OCI-LY7 (cell line): ENCODE results near the gene KAT2A. TPM values are rescaled to one million over a fixed set of nuclear protein-coding genes. Genes with fewer than 3 reads are reported as not detected.

Experiments used
- BruUV-seq: library from RNA; stranded (reverse); fragments of 400-500 nt; replicated peaks from 2 replicates; lab custom pipeline; 2021; lab: Mats Ljungman, UMichigan
- CTCF ChIA-PET: fragments of 300-600 bp; sonication (Branson Sonifier 250); formaldehyde crosslinking; loops from one replicate; lab custom pipeline; 2022; ENCODE audit warnings: antibody characterized with exemption; ENCODE audit not compliant: unreplicated experiment; lab: Charles Lee
- POLR2A ChIA-PET: fragments of 300-600 bp; sonication (Branson Sonifier 250); formaldehyde crosslinking; loops from one replicate; lab custom pipeline; 2022; ENCODE audit warnings: antibody characterized with exemption; lab: Charles Lee
- DNase-seq: peaks from one replicate; pipeline ENCODE4 v3.0.0-alpha.2; 2015; ENCODE audit warnings: low spot score
- H2AFZ ChIP-seq: fragments of 200-600 bp; sonication (generic), shearing (Covaris generic); 2 replicates; pipeline ENCODE4 v1.6.1; 2014; ENCODE audit warnings: mild to moderate bottlenecking, antibody characterized with exemption, low read length, moderate library complexity
- H3K27ac ChIP-seq: fragments of 200-600 bp; sonication (generic); 2 replicates; pipeline ENCODE4 v1.5.1; 2014; ENCODE audit warnings: mixed run types, low read depth, mild to moderate bottlenecking, moderate library complexity, low read length, inconsistent platforms; ENCODE audit not compliant: poor library complexity, severe bottlenecking
- H3K36me3 ChIP-seq: fragments of 200-600 bp; sonication (generic); 2 replicates; pipeline ENCODE4 v1.6.1; 2014; ENCODE audit warnings: mild to moderate bottlenecking, antibody characterized with exemption, low read length, moderate library complexity, mixed read lengths; ENCODE audit not compliant: insufficient read depth
- H3K4me1 ChIP-seq: fragments of 200-600 bp; sonication (generic); 2 replicates; pipeline ENCODE4 v1.5.1; 2014; ENCODE audit warnings: mild to moderate bottlenecking, low read length; ENCODE audit not compliant: insufficient read depth, poor library complexity, severe bottlenecking
- H3K4me2 ChIP-seq: fragments of 200-600 bp; sonication (generic); 2 replicates; pipeline ENCODE4 v1.6.1; 2014; ENCODE audit warnings: mild to moderate bottlenecking, low read length
- H3K4me3 ChIP-seq: fragments of 200-600 bp; sonication (generic); 2 replicates; pipeline ENCODE4 v1.5.1; 2014; ENCODE audit warnings: mild to moderate bottlenecking, low read depth, low read length; ENCODE audit not compliant: poor library complexity, severe bottlenecking
- H3K79me2 ChIP-seq: fragments of 200-600 bp; sonication (generic); 2 replicates; pipeline ENCODE4 v1.6.1; 2016; ENCODE audit warnings: low read depth, mild to moderate bottlenecking, low read length, moderate library complexity, mixed read lengths; ENCODE audit not compliant: insufficient read depth
- H3K9me2 ChIP-seq: fragments of 200-600 bp; sonication (generic); 2 replicates; pipeline ENCODE4 v1.6.1; 2016; ENCODE audit warnings: mild to moderate bottlenecking, low read length, mixed read lengths; ENCODE audit not compliant: insufficient read depth
- H3K9me3 ChIP-seq: fragments of 200-600 bp; sonication (generic); 2 replicates; pipeline ENCODE4 v1.6.1; 2014; ENCODE audit warnings: mild to moderate bottlenecking, mixed run types, low read length, mixed read lengths
- H4K20me1 ChIP-seq: fragments of 200-600 bp; sonication (generic); 2 replicates; pipeline ENCODE4 v1.6.1; 2014; ENCODE audit warnings: mild to moderate bottlenecking, antibody characterized with exemption, low read length, moderate library complexity, mixed read lengths; ENCODE audit not compliant: insufficient read depth
- EZH2phosphoT487 ChIP-seq: fragments of 200-600 bp; sonication (generic); IDR thresholded peaks from 2 replicates; pipeline ENCODE4 v1.6.1; 2018; ENCODE audit warnings: low read depth, borderline replicate concordance, mild to moderate bottlenecking, mixed run types, antibody characterized with exemption, low read length, moderate library complexity, mixed read lengths
- intact Hi-C: fragments of 100-400 bp; cut with micrococcal nuclease; formaldehyde crosslinking; loops from one replicate; pipeline ENCODE4 v1.10.0; 2022; ENCODE audit not compliant: unreplicated experiment
- total RNA-seq, 2 experiments: library from RNA; depleted of rRNA in 1 of 2; stranded (reverse); fragments of >200 nt in 1 of 2; shearing (Covaris generic) in 1 of 2; gene quantifications; 2 replicates each; pipeline ENCODE4 v1.2.3, GENCODE V29; 2014 to 2022
- TF ChIP-seq, protein P1 (sequence below): fragments of 200-600 bp; sonication (generic); conservative IDR thresholded peaks from 2 replicates; pipeline ENCODE4 v1.5.1; 2014; ENCODE audit warnings: mild to moderate bottlenecking, antibody characterized with exemption, low read length, moderate library complexity, mixed read lengths

KAT2A gene
- total RNA-seq, 2 experiments from 2014 or later = 73.0 to 89.8 TPM

DNA sequence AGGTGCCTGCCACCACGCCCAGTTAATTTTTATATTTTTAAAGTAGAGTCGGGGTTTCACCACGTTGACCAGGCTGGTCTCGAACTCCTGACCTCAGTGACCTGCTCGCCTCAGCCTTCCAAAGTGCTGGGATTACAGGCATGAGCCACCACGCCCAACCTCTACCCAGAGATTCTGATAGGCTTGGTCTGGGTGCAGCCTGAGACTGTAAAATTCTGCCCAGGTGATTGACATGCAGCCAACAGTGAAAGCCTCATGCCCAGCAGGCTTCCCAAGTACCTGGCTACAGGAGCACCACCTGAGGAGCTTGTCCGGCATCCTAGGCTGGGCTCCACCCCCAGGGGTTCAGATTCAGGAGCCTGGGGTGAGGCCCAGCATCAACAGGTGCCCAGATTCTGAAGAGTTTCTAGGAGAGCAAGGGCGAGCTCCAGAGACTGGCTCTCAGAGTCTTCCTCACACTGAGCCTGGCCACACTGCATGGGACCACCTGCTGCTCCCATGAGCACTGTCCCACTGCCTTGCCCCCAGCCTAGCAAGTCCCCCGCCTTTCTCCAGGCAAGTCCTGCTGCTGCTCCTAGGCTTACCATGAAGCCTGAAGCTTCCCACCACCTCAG lies 39.5 kb downstream of the KAT2A start:
- no peak for DNase-seq

DNA sequence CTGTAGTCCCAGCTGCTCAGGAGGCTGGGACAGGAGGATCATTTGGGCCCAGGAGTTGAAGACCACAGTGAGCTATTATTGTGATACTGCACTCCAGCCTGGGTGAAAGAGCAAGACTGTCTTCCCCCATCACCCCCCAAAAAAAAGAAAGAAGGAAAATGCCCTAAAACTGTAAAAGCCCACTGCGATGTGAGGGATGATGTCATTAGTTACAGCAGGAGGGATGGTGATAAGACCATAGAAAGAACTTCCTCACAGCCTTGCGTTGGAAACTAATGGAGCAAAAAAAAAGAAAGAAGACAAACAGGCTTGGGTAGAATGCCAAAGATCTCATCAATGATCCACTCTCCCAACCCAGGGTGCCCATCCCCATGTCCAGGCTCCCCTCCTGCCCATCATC lies 41.6 kb downstream of the KAT2A start:
- Histone ChIP-seq H3K9me2 (no peaks in the 10 kb centered on the region), H3K79me2 (no peaks in the 10 kb centered on the region), H3K27ac (no peak overlapping the region), H3K4me3 (no peak overlapping the region), H3K4me1 (no peaks in the 10 kb centered on the region), H4K20me1 (no peaks in the 10 kb centered on the region), H2AFZ (no peak overlapping the region), H3K36me3 (no peaks in the 10 kb centered on the region), H3K9me3 (no peaks in the 10 kb centered on the region), H3K4me2 (no peak overlapping the region)
- ChIA-PET CTCF (interaction anchor here (1.1 kb wide), 1 partner anchor 8 kb away, joined by 3 read pairs; no protein-coding TSS in a partner anchor), POLR2A (interaction anchor here (0.6 kb wide), 1 partner anchor 159 kb away, joined by 4 read pairs; no protein-coding TSS in a partner anchor)
- intact Hi-C loops = no loop called here
- no peak for TF ChIP-seq EZH2phosphoT487
- TF ChIP-seq, protein P1, sequence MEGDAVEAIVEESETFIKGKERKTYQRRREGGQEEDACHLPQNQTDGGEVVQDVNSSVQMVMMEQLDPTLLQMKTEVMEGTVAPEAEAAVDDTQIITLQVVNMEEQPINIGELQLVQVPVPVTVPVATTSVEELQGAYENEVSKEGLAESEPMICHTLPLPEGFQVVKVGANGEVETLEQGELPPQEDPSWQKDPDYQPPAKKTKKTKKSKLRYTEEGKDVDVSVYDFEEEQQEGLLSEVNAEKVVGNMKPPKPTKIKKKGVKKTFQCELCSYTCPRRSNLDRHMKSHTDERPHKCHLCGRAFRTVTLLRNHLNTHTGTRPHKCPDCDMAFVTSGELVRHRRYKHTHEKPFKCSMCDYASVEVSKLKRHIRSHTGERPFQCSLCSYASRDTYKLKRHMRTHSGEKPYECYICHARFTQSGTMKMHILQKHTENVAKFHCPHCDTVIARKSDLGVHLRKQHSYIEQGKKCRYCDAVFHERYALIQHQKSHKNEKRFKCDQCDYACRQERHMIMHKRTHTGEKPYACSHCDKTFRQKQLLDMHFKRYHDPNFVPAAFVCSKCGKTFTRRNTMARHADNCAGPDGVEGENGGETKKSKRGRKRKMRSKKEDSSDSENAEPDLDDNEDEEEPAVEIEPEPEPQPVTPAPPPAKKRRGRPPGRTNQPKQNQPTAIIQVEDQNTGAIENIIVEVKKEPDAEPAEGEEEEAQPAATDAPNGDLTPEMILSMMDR = no peak
- no peak for DNase-seq
- no TSS peak for BruUV-seq

More for the DNA sequence above, 39.5 kb downstream of the KAT2A start:
- no TSS peak for BruUV-seq
- Histone ChIP-seq H3K36me3 (no peaks in the 10 kb centered on the region), H3K4me2 (no peak overlapping the region), H3K9me3 (no peaks in the 10 kb centered on the region), H2AFZ (no peak overlapping the region), H3K4me3 (no peak overlapping the region), H3K4me1 (no peaks in the 10 kb centered on the region), H3K9me2 (no peaks in the 10 kb centered on the region), H3K27ac (no peak overlapping the region), H3K79me2 (no peaks in the 10 kb centered on the region), H4K20me1 (no peaks in the 10 kb centered on the region)
- ChIA-PET POLR2A (no interaction called here), CTCF (no interaction called here)
- TF ChIP-seq, protein P1 = no peak
- TF ChIP-seq EZH2phosphoT487 = no peak
- intact Hi-C loops = no loop called here

DNA sequence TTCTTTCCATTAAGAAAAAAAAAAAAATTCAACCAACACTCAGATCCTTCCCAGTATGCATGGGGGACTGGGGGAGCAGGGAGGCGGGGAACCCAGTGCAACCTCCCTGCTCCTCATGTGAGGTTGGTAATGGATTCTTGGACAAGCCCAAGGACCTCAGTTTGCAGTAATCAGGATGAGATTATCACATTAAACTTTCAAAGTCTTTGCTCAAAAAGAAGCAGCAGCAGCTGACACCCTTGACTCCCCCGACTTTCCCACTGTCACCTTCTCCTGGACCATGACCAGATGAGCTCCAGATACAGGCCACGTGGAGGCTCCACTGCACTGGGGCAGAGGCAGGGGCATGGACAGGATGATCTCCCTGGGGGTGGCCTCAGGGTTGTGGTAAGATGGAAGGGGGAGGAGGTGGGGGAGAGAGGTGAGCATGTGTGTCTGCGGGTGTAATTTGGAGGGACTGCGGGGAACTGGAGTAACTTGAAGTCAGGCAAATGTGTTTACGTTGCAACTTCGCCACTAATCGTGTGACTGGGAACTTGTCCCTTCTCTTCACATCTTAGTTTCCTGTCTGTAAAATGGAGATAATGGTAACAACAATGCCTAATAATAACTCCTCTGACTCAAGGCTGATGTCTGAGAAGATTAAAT lies 42.6 kb downstream of the KAT2A start:
- Histone ChIP-seq H3K9me3 (no peaks in the 10 kb centered on the region), H3K4me3 (no peak overlapping the region), H2AFZ (no peak overlapping the region), H4K20me1 (no peaks in the 10 kb centered on the region), H3K4me1 (peaks cover 1% of the 10 kb centered on the region), H3K79me2 (no peaks in the 10 kb centered on the region), H3K4me2 (no peak overlapping the region), H3K36me3 (no peaks in the 10 kb centered on the region), H3K9me2 (no peaks in the 10 kb centered on the region), H3K27ac (no peak overlapping the region)
- ChIA-PET POLR2A (no interaction called here), CTCF (no interaction called here)
- no peak for DNase-seq
- intact Hi-C loops = no loop called here
- TF ChIP-seq, protein P1 = no peak
- TF ChIP-seq EZH2phosphoT487 = no peak
- BruUV-seq = no TSS peak
